Renal cortex interstitium (tissue), 11 donors: ENCODE data around the gene CST6. TPM values are rescaled to one million over a fixed set of nuclear protein-coding genes. Genes with fewer than 3 reads are reported as not detected.

Experiments
- DNase-seq, 11 donors: peaks; one replicate each; pipeline ENCODE4 v3.0.0-alpha.2; 2013; ENCODE audit warnings: low read depth in 9 of 11, low spot score in 4 of 11; ENCODE audit errors: extremely low read depth in 1 of 11
- polyA plus RNA-seq, 3 donors: library from polyadenylated mRNA; unstranded; fragments of 120-200 nt; gene quantifications; one replicate each; pipeline ENCODE4 v1.2.1, GENCODE V29; 2013; ENCODE audit not compliant: insufficient read length in 3 of 3

The CST6 gene
- polyA plus RNA-seq, 3 donors, result not detected

DNA sequence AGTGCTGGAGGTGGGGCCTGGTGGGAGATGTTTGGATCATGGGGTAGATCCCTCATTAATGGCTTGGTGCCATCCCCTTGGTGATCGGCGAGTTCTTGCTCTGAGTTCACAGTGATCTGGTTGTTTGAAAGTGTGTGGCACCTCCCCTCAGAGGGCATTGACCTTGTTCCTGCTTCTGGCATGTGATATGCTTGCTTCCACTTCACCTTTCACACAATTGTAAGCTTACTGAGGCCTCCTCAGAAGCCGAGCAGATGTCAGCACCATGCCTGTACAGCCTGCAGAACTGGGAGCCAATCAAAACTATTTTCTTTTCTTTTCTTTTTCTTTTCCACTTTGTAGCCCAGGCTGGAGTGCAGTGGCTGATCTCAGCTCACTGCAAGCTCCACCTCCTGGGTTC lies 25.5 kb downstream of the CST6 start:
- DNase-seq, result no peak

DNA sequence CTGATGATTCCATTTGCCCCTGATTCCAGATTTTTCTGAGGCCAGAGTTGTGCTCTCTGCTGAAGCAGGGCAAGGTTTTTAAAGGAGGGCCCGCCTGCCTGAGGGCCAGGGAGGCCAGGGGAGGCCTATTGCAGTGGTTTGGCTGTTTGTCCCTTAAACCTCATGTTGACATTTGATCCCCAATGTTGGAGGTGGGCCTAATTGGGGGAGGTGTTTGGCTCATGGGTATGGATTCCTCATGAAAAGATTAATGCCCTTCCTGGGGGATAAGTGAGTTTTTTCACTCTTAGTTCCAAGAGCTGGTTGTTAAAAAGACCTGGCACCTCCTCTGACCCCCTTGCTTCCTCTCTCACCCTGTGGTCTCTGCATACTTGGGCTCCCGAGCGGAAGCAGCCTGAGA lies 28.0 kb downstream of the CST6 start:
- no peak for DNase-seq

DNA sequence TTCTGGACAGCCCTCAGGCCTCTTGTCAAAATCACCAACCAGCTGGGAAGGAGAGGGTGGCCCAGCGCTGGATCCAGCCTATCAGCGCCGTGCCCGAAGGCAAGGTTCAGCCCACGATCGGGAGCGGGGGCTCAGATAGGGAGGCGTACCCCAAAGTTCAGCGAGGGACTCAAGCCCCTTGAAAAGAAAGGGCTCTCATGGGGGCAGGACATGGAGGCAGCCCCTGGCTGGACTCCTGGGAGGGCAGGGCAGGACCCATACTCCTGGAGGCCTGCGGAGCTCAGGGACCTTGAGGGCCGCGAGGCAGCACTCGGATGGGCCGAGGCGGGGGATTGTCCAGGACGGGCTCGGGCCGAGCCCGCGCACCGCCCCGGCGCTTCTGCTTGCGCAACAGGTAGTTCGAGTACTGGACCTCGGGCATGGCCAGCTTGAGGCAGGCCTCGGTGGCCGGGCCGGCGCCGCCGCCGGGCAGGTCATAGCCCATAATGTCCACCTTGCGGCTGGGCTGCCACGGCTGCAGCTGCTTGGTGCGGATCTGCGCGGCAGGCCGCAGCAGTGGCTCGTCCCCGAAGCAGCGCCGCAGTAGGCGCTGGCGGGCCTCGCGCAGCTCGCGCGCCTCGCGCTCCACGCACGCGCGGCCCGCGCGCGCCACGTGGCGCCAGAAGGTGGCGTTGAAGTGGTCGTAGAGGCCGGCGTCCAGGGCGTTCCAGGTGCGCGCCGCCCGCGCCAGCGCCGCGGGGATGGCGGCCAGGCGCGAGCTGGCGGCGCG lies 30.6 kb downstream of the CST6 start:
- no peak for DNase-seq

DNA sequence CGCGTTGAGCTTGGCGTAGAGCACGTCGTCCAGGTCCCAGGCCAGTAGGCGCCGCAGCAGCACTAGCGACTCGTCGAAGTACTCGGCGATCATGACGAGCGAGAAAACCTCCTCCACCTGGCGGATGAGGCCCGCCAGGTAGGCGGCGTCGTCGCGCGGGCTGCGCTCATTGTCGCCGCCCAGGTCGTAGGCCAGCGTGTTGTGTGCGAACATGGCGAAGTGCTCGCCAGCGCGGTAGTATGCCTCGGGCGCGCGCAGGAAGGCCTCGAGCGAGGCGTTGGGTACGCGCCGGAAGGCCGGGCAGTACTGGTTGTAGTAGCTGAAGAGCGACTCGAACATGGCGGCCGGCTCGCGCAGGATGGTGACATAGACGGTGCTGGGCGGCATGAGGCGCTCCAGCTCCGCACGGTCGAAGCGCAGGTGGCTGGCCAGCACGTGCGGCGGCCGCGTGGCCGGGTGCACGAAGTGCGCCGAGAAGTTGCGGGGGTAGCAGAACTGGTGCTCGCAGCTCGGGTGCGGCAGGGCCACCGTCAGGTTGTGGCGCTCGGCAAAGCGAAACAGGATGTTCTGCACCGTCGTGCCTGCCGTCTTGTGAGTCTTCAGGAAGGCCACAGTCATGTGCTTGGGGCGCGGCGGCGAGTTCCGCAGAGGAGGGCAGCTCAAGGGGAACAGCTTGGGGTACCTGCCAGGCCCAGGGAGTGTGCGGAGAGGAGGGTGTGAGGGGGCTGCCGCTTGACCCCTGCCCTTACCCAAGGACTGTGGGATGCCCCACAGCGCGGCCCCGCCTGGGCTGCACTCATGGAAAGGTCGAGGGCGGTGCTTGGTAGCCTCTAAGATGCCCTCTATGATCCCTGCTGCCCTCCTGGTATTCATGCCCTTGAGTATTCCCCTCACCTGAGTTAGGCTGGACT lies 31.4 kb downstream of the CST6 start:
- no peak for DNase-seq

DNA sequence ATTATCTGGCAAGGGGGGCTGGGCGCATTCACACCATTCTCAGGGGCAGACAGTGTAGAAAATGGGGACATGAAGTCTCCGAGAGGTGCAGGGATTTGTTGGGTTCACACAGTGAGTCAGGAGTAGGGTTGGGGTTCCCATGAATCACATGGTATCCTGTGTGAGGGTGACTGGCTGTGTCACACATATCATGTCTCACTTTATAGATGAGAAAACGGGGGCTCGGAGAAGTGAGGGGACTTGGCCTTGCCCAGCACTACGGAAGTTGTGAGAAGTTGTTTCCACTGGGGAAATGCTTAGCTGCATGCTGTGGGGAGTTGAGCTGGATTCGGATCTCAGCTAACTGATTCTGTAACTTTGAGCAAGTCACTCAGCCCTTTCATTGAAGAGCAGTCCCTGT lies 32.9 kb downstream of the CST6 start:
- no peak for DNase-seq

DNA sequence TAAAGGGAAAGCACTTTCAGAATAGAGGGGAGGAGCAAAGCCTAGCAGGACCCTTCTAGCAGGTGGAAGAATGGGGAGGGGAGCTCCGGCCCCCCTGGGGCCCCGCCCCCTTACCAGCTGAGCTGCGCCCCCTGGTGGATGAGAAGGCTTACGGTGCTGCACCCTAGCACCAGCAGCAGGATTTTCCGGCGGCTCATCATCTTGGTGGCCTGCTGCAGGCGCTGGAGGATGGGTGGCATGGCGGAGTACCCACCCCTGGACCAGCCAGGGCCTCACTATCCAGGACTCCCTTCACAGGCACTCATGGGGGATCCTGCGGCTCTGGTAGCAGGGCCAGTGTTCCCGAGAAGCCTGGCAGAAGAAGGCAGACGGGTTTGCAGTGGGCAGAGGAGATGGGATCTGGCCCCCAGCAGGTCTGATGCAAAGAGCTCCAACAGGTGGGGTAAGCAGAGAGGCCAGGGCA lies 33.4 kb downstream of the CST6 start:
- DNase-seq, result peak in 9 of 11 donors; percentile 46 to 72 (median 64)

DNA sequence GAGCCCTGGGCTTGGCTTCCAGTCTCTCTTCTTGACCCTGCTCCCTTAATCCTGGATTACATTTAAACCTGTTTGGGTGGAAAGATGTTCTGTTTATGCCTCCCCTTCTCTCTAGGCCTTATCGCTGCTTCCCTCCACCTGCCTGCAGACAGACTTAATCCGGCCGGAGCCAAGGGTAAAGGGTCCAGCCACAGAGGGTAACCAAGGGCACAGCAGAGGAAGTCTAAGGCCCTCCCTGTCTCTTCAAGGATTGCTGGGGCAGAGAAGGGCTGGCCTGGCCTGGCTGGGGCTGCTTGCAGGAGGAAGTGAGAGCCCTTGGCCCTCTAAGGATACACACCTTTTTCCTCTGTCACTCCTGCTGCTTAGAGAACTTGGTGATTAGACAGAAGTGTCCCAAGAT lies 35.1 kb downstream of the CST6 start:
- DNase-seq, result no peak

DNA sequence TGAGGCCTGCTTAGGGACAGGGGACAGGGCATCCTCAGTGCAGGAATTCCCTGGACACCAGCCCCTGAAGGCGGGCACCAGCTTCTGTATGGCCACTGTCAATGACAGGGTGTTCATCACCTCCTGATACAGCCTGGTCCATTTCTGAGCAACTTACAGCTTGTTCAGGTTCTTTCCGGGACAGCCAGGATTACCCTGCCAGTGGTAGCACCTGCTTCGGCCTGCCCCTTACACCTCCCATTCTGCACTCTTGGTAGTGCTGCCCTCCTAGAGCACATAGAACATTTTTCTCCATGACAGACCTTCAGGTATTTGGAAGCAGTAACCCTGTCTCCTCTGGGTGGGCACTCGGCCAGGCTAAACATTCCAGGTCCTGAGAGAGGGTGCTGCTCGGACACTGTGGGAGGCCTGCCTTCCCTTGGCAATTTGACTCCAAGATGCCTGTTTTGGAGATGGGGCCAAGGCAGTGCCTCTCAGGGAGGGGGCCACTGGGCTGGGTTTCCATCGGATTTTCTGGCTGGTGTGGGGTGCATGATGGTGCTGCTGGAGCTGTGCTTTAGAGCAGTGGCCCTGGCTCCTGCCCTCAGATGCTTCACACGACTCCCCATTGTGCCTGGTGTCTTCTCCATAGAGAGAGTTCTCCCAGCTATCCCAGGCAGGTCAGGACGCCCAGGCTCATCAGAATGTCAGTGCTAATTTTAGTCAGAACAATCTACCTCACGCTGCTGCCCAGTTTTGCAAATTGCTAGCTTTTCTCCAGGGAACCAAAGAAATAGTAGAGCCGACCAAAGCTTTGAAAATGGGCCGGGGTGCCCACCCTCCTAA lies 35.9 kb downstream of the CST6 start:
- no peak for DNase-seq

DNA sequence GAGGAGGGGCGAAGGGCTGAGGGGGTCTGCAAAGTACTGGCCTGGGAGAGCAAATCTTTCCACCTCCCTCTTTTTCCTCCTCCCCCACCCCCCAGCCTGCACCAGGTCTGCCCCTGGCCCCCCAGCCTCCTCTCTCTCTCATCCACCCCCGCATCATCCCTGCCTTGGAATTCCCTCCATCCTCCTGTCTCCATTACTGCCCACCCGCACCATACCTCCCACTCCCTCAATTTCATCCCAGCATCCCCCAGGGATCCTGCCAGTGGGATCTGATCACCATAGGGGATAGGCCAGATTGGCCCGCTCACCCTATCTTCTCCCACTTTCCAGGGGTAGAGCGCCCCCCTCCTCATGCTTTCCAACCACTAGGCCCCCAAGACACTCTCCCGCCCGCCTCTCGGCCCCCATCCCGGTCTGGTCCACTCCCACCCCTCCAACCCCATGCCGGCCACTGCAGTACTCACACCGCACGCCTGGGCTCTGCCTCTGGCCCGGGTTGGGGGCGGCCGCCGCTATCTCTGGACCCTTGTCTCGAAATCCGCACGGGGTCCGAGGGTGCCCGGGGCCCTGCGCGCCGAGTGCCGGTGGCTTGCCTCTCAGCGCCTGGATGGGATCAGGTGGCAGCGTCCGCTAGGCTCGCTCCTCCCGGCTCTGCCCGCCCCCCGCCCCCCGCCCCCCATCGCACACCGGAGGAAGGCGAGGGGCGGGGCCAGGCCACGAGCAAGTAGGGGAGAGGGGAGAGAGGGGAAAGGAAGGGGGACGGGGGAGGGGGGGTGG lies 36.9 kb downstream of the CST6 start, which contains the start of gene GAL3ST3:
GAL3ST3 (minus strand) TSS at position 615 of the 777 bp plus-strand sequence. CDS start 3,746 bp downstream, outside the sequence.
- no peak for DNase-seq

DNA sequence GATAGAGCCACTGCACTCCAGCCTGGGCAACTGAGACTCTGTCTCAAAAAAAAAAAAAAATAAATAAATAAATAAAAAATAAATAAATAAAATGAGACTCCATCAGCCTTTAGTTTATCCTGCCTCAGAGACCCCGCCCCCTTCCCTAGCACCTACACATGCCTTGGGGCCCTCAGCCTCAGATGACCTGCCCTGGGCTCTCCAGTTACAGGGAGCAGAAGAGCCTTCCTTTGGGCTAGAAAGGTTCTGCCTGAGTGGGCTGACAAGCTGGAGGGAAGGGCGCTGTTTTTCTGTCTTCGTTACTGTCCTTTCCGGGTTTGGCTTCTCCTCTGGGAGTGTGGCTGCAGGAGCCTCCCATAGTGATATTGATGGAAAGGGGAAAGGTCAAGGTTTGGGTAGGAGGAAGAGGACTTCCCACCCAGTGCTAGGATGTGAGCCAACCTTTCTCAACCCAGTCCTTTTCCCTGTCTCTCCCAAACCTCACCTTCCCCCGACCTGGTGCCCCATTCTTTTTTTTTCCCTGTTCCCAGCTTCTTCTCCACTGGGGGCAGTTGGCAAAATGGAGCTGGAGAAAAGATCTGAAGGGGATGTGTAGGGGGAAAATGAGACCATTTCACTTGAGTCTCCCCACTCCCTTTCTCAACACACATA lies 38.9 kb downstream of the CST6 start:
- no peak for DNase-seq

DNA sequence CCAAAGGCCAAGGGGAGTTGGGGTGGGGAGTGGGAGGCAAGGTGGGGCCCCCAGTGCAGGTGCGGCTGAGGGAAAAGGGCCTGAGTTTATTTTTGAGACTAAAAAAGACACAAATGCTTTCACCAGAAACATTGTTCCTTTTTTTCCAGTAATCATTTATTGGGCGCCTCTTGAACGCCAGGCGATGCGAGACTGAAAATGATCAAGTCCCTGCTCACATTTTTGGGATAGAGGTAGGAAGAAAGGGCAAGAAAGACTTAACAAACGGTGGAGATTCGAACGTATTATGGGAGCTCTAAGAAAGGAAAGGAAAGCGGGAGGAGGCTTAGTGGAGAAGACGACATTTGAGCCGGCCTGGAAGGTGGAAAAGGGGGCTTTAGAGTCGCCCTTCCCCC lies 39.6 kb downstream of the CST6 start:
- no peak for DNase-seq

DNA sequence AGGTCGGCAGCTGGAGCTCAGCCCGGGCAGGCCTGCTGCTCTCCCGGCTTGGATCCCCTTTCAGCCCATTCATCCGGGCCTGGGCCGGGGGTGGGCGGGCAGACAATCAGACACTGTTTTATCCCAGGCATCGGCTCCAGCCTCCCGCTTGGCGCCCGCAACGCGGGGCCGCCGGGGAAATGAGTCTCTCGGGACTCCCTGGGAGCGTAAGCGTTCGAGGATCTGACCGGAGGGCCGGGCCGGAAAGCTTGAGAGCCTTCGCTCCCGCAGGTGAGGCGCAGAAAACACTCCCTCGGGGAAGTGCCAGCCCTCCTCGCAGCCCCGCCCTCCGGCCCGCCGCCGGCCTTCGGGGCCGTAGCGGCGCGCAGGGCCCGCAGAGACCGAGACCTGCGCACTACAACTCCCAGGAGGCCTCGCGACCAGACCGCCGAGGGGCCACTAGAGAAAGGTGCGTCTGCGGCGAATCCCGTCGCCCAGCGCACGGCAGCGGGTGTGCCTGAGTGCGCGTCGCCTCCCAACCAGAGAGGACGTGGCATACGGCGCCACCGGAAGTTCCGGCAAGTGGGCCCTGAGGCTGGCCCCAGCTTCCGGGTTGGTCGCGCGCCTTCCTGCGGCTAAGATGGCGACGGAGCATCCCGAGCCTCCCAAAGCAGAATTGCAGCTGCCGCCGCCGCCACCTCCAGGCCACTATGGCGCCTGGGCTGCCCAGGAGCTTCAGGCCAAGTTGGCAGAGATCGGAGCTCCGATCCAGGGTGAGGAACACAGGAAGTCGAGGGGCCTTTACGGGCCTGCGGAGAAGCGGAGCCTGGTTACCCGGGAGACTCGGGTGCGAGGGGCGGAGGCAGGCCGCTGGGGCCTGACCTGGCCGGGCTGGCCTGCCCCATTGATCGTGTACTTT lies 40.2 kb downstream of the CST6 start, which contains the start of gene SF3B2:
SF3B2 (plus strand) TSS at position 599 of the 898 bp plus-strand sequence; CDS start at position 620, 21 bp downstream.
- DNase-seq, result peak; percentile 89 to 98 (median 97)

DNA sequence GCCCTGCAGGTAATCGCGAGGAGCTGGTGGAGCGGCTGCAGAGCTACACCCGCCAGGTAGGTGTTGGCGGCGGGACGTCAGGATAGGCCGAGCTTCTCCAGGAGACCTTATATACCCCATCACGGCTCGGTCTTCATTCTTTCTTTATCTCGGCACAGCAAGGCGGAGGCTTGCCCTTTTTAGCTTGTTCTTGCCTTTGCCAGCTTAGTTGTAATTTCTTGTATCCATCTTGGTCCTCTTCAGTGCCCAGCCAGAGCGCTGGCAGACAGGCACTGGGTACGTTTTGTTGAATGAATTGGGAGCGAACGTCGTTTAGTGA lies 40.8 kb downstream of the CST6 start:
- no peak for DNase-seq

DNA sequence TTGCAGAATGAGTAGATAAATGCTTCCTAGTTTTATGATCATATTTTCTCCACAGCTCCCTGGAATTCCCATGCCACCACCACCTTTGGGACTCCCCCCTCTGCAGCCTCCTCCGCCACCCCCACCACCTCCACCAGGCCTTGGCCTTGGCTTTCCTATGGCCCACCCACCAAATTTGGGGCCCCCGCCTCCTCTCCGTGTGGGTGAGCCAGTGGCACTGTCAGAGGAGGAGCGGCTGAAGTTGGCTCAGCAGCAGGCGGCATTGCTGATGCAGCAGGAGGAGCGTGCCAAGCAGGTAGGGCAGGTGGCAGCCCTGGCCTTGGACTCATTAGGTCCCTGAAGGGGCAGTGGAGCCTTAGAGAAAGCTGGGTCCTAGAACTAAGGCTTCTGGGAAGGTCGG lies 43.2 kb downstream of the CST6 start:
- DNase-seq, result no peak

DNA sequence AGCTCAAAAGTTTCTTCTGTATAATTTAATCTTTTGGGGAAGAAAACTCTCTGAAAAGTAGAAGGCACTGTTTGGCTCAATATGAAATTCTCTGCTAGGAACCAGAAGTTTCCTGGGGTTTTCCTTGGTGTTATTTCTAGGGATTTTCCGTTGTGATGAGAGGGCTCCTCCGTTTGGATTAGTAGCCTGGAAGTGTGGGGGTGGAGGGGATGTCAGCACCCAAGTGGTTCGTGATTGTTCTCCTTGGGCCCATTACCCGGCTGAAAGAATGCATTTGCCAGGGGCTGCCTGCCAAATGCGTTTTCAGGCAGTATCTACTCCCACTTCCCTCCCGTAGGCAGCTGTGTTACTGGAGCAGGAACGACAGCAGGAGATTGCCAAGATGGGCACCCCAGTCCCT lies 44.7 kb downstream of the CST6 start:
- DNase-seq, result no peak

DNA sequence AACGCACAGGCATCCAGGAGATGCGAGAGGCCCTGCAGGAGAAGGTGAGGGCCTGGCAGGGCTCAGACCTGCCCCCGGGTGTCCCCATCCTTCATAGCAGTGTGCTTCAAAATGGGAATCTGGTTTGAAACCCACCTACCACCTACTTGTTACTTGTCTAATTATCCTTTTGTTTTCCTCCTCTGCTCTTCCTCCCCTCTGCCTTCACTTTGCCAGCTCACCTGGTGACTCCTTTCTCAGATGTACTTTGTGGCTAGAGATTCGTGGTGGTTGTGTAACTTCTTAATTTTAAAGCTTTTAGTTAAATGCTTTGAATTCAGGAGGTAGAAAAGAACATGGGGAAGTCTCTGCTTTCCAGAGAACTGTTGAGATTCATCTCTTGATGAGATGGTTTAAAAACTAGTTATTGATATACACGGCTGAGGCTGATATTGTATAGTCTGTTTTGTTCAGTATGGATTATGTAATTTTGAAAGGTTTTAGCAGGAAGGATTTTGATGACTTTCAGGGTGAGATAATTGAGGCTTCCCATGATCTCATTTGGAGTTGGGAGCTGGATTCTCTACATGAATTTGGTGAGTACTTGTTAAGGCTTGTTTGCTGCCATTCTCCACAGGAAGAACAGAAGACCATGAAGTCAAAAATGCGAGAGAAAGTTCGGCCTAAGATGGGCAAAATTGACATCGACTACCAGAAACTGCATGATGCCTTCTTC lies 48.3 kb downstream of the CST6 start:
- no peak for DNase-seq
